Lung (tissue), 12 donors: ENCODE data around the gene FRAT2. TPM values are rescaled to one million over a fixed set of nuclear protein-coding genes. Genes with fewer than 3 reads are reported as not detected.
A peak's percentile ranks its signal among the peaks of the same experiment; 100 is the strongest.

Experiments
- ATAC-seq: fragments of 200-7000 bp; cut with Tn5 transposase; one replicate; pipeline ENCODE4 v1.9.1; 2020; ENCODE audit warnings: moderate number of reproducible peaks; ENCODE audit not compliant: insufficient read depth, low FRiP score
- DNase-seq, 3 donors: peaks; one replicate each; pipeline ENCODE4 v3.0.0-alpha.2; 2013 to 2017
- H3K27ac ChIP-seq, 2 donors: one replicate each; pipeline ENCODE4 v1.5.1; 2013; ENCODE audit warnings: mild to moderate bottlenecking in 2 of 2, moderate library complexity in 2 of 2, control low read depth in 1 of 2, inconsistent platforms in 1 of 2, low read depth in 1 of 2, low read length in 1 of 2
- H3K27me3 ChIP-seq, 3 donors: one replicate each; pipeline ENCODE4 v1.5.1; 2013; ENCODE audit warnings: low read length in 2 of 3; ENCODE audit not compliant: control insufficient read depth in 3 of 3, insufficient read depth in 3 of 3
- H3K36me3 ChIP-seq, 4 donors: one replicate each; pipeline ENCODE4 v1.5.1; 2013; ENCODE audit warnings: low read length in 4 of 4, mild to moderate bottlenecking in 1 of 4, moderate library complexity in 1 of 4; ENCODE audit not compliant: control insufficient read depth in 4 of 4, insufficient read depth in 4 of 4
- H3K4me1 ChIP-seq, 5 donors: one replicate each; pipeline ENCODE4 v1.5.1; 2013; ENCODE audit warnings: low read length in 5 of 5, mild to moderate bottlenecking in 2 of 5, moderate library complexity in 1 of 5; ENCODE audit not compliant: control insufficient read depth in 5 of 5, insufficient read depth in 5 of 5
- H3K4me3 ChIP-seq: one replicate; pipeline ENCODE4 v1.5.1; 2013; ENCODE audit warnings: mild to moderate bottlenecking, control low read depth, moderate library complexity
- H3K9ac ChIP-seq, 2 donors: one replicate each; pipeline ENCODE4 v1.5.1; 2013; ENCODE audit warnings: low read length in 2 of 2, control low read depth in 1 of 2; ENCODE audit not compliant: insufficient read depth in 1 of 2
- H3K9me3 ChIP-seq, 4 donors: one replicate each; pipeline ENCODE4 v1.5.1; 2013; ENCODE audit warnings: low read length in 3 of 4, mild to moderate bottlenecking in 1 of 4, moderate library complexity in 1 of 4; ENCODE audit not compliant: control insufficient read depth in 4 of 4, insufficient read depth in 3 of 4
- CTCF ChIP-seq: IDR thresholded peaks from 2 replicates; pipeline ENCODE4 v1.5.1; 2012; ENCODE audit warnings: mild to moderate bottlenecking; ENCODE audit errors: control extremely low read depth, extremely low read depth
- WGBS, 2 donors: extraction: QIAGEN DNeasy Blood & Tissue Kit; methylation state at CpG; one replicate each; pipeline ENCODE4 v1.1.7; 2013; 5-methylcytosine and 5-hydroxymethylcytosine counted together
- polyA plus RNA-seq, 2 donors: library from polyadenylated mRNA; stranded (reverse); fragments of 200-250 nt; gene quantifications; one replicate each; pipeline ENCODE4 v1.2.1, GENCODE V29; 2013
- total RNA-seq, 2 donors: library from RNA; depleted of rRNA in 1 of 2; stranded (reverse); fragments of >200 nt in 1 of 2; gene quantifications; one replicate each; pipeline ENCODE4 v1.2.1, GENCODE V29; 2014 to 2021
- donor health status: control.
- donor health status: control.
- donor health status: Bipolar disorder and iron deficiency.
- donor health status: healthy.
- donor health status: DM: yes; HTN: yes; CAD: no.

Gene FRAT2
- total and polyA plus RNA-seq, 4 donors: 7.0 to 25.9 (median 17.3) TPM

DNA sequence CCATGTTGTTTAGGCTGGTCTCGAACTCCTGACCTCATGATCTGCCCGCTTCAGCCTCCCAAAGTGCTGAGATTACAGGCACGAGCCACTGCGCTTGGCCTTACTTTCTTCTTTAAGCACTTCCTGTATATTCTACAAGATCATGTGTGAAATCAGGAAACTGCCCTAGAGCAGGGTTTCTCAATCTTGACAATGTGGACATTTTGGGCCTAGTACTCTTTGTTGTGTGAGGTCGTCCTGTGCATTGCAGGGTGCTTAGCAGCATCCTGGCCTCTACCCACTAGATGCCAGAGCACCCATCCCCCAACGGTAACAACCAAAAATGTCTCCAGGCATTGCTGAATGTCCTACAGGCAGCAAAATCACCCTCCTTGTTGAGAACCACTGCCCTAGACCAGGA, 41.9 kb upstream of the FRAT2 start:
- Histone ChIP-seq H3K36me3 (peaks cover 12 to 53% (median 27%) of the 10 kb centered on the region in 4 donors), H3K4me1 (peaks cover 0 to 3% (median 0%) of the 10 kb centered on the region in 5 donors), H3K4me3 (no peak overlapping the region), H3K27ac (peak overlapping the region in 1 of 2 donors; percentile 20), H3K9ac (no peak overlapping the region), H3K27me3 (no peaks in the 10 kb centered on the region), H3K9me3 (peaks cover 0 to 5% (median 0%) of the 10 kb centered on the region in 4 donors)
- ATAC-seq (no peak), DNase-seq (no peak)
- TF ChIP-seq CTCF: no peak
- 41 to 74% methylated on average over 6 of the region's 6 CpGs for WGBS, 2 donors

DNA sequence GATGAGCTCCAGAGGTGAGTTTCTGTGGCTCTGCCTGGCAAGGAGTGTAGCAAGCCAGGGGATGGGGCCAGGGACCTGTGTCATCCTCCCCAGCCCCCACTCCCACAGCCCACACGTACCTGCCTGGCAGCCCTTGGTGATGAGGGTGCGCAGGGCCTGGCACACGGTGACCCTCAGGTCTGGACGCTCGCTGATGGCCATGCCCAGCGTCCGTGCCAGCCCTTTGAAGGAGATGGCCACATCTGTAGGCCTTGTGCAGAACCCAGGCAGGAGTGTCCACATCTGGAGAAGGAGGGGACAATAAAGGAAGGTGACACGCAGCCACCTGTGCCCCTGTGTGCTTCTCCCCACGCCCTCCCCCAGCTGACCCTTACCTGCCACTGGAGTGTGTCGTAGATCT, 38.9 kb upstream of the FRAT2 start:
- no peak overlapping the region for H3K27ac ChIP-seq
- no peaks in the 10 kb centered on the region for H3K27me3 ChIP-seq
- peaks cover 13 to 59% (median 37%) of the 10 kb centered on the region in 4 donors for H3K36me3 ChIP-seq
- no peak overlapping the region for H3K4me3 ChIP-seq
- no peak overlapping the region for H3K9ac ChIP-seq
- DNase-seq (no peak), ATAC-seq (no peak)
- 96% methylated on average over 10 of the region's 10 CpGs for WGBS, 2 donors
- peaks cover 0 to 1% (median 0%) of the 10 kb centered on the region in 5 donors for H3K4me1 ChIP-seq
- no peak for TF ChIP-seq CTCF
- H3K9me3 ChIP-seq: peaks cover 0 to 3% (median 0%) of the 10 kb centered on the region in 4 donors

DNA sequence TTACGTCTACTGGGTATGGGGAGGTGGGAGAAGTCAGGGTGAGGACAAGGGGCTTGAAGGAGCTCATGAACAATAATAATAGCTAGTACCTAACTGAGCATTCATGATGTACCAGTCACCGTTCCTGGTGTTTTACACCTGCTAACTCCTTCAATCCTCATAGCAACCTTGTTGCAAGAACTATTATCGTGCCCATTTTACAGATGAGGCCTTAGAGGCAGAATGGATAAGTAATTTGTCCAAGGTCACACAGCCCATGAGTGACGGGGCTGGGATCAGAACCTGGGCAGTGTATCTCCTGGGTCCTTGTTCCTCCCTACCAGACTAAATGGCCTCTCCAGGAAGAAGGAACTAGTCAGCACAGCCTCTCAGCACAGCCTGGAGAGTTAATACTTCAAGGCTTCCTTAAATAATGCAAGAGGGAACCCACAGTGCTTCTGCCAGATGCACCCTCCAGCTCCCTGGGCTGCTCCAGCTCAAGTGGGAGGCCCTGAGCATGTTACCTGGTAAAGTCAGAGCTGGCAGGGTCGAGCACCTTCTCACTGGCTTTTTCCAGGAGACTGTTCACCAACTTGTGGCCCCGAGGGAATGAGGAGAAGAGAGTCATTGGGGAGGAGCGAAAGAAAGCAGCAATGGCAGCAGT, 37.8 kb upstream of the FRAT2 start:
- peak overlapping the region in 1 of 2 donors; percentile 76 for H3K27ac ChIP-seq
- ATAC-seq (peak; percentile 38), DNase-seq (peak in 1 of 3 donors; percentile 21)
- WGBS, 2 donors: 79 to 90% methylated on average over 7 of the region's 7 CpGs
- peaks cover 0 to 3% (median 0%) of the 10 kb centered on the region in 4 donors for H3K9me3 ChIP-seq
- no peak overlapping the region for H3K9ac ChIP-seq
- no peaks in the 10 kb centered on the region for H3K27me3 ChIP-seq
- TF ChIP-seq CTCF: no peak
- H3K36me3 ChIP-seq: peaks cover 11 to 54% (median 34%) of the 10 kb centered on the region in 4 donors
- H3K4me3 ChIP-seq: no peak overlapping the region
- peaks cover 0 to 1% (median 0%) of the 10 kb centered on the region in 5 donors for H3K4me1 ChIP-seq
